GM18867 (cell line): ENCODE data around the gene IPPK.

Experiments
- ATAC-seq: cut with Tn5 transposase; IDR thresholded peaks from one replicate; pipeline ENCODE4 v1.9.1; 2021; ENCODE audit warnings: mild to moderate bottlenecking, moderate library complexity; ENCODE audit not compliant: unreplicated experiment

IPPK gene, protein sequence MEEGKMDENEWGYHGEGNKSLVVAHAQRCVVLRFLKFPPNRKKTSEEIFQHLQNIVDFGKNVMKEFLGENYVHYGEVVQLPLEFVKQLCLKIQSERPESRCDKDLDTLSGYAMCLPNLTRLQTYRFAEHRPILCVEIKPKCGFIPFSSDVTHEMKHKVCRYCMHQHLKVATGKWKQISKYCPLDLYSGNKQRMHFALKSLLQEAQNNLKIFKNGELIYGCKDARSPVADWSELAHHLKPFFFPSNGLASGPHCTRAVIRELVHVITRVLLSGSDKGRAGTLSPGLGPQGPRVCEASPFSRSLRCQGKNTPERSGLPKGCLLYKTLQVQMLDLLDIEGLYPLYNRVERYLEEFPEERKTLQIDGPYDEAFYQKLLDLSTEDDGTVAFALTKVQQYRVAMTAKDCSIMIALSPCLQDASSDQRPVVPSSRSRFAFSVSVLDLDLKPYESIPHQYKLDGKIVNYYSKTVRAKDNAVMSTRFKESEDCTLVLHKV

DNA sequence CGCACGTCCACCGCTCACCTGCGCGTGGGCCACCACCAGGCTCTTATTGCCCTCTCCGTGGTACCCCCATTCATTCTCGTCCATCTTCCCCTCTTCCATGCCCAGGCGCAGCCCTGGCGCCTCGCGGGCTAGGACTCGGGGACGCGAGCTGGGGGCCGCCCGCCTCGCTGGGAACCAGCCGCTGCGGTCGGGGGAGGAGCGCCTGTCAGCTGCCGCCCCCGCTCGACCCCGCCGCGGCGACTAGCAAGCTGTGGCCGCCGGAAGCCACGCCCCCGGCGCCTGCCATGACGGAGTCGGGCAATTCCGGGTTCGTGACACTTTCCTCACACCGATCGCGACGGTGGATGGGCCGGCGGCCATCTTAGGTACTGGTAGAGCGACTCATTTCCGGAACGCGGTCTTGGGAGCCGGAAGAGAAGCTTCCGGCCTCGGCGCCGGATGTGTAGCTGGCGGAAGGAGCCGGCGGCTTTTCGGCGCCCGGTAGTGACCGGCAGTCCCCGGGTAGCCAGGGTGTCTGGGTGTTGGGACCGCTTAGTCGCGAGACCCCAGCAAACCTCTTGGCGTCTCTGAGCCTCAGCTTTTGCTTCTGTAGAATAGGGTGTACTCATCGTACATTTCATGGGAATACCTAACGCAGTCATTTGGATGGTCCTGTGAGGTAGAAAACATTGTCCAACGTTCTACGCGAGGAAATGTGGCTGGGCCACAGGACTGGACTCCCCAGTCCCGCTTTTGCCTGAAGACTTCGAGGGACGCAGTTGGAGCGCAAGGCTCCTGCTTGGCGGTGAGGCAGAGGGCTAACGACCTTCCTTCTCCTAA lies at the start of gene IPPK:
IPPK (minus strand) TSS at position 242 of the 819 bp plus-strand sequence; CDS start at position 99, 143 bp downstream.
- peak; percentile 94 for ATAC-seq

DNA sequence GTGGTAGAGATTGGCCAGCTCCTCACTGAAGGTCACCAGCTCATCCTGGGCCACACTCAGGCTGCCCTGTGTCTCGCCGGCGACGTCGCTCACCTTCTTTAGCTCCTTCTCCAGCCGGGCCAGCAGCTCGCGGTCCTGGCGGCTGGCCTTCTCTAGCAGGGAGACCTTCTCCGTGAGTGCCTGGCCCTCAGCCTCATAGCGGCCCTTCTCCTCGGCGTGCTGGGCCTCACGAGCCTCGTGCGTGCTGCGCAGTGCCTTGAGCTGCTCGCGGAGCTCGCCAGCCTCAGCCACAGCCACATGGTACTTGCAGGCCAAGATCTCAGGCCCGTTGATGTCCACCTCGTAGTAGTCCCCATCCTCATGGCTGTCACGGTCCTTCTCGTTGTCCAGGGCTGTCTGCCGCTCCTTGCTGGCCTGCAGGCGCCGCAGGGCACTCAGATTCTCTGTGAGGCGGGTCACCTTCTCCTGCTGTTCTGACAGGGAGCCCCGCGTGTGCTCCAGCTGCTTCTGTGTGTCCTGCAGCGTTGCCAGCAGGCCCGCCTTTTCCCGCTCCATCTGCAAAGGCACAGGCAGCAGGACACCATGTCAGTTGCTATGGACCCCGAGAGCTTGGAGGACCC lies 49.2 kb upstream of the IPPK start:
- no peak for ATAC-seq

DNA sequence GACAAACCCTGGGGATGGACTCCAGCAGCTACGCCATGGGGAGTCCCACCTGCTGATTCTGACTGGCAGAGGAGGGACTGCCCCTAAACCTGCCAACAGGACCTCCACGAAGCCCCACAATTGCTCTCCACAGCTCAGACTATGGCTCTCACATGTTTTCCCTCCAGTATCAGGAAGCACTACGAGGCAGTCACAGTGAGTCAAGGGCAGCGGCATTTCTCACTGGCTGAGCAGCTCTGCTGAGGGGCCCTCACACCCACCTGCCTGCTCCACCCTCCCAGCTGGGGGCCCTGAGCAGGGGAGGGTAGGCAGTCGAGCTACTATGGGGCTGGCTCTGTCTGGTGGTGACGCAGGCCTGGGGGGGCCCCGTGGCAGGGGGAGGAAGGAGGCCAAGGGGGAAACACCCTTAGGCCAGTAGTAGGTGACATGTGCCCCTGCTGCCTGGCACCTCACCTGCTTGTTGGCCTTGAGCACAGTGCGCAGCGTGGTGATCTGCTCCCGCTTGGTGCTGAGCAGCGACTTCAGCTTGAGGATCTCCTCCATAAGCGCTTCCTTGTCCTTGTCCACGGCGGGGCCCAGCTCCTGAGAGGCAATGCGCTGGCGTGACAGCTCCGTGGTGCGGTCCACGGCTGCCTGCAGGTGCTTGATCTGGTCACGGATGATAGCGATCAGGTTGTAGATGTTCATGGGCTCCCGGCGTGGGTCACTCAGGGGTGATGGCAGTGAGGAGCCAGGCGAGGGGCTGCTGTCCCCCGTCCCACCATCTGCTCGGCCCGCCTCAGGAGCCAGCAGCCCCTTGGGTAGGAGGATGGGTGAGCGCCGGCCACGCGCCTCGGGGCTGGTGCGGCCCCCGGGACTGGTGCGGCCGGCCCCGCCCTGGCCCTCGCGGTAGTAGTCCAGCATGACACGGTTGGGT lies 48.4 kb upstream of the IPPK start:
- no peak for ATAC-seq

- ATAC-seq: peak; percentile 58
These were observed 47.5 kb upstream of the IPPK start for GRCh38 chr9:92717201-92718085.

- no peak for ATAC-seq
These were observed 46.6 kb upstream of the IPPK start for GRCh38 chr9:92716557-92716956.

- no peak for ATAC-seq
These were observed 45.7 kb upstream of the IPPK start for GRCh38 chr9:92715488-92716231.

DNA sequence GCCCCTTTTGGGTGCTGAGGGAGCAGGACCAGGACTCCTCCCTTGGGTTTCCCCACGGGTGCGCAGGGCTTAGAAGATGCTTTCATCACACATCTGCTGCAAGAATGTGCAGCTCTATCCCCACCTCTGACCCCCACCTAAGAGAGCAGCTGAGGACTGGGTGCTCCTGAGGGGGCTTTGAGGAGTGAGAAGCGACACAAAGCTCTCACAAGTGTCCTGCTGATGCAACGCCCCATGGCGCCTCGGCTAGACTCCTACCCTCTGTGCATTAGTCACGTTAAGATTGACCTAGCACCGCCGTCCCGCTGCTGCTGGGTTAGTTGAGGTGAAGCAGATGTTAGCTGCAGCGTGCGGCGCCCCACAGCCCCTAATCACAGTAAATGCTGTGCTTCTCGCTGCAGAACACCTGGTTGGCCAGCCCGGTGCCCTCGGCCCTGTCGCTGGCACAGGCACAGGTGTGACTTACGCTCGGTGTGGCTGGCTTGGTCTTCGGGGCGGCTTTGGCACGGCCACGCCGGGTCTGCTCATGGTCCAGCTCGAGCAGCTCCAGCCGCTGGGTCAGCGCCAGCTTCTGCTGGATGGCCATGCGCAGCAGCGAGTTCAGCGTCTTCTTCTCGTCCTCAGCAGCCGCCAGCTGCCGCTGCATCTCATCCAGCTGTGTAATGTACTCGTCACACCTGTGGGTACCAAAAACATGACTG lies 45.0 kb upstream of the IPPK start:
- no peak for ATAC-seq

GRCh38 chr9:92714016-92714415 lies 44.1 kb upstream of the IPPK start:
- ATAC-seq: no peak

DNA sequence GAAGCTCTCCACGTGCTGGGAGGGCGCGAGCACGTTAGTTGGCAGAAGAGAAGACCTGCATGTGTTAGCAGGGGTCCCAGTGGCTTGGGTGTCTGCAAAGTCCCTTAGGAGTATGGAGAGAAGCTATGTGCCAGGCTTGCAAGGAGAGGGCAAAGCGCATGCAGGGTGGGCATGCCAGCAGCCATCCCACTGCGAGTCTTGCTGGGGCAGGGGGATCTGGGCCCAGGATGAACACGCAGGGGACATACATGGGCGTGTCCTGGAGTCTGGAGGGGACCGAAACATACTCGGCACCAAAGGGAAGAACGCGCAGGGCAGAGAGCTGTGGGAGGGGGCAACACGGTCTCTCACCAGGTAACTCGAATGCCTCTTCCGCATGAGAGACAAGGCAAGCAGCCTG lies 43.6 kb upstream of the IPPK start:
- ATAC-seq: no peak

GRCh38 chr9:92712767-92713166 lies 42.8 kb upstream of the IPPK start:
- no peak for ATAC-seq

GRCh38 chr9:92711844-92712243 lies 41.9 kb upstream of the IPPK start:
- ATAC-seq: no peak

GRCh38 chr9:92711146-92711545 lies 41.2 kb upstream of the IPPK start:
- ATAC-seq: no peak

GRCh38 chr9:92710368-92710767 lies 40.4 kb upstream of the IPPK start:
- no peak for ATAC-seq

- ATAC-seq: no peak
These were observed 40.0 kb upstream of the IPPK start for GRCh38 chr9:92709954-92710353.

GRCh38 chr9:92709240-92709639 lies 39.3 kb upstream of the IPPK start:
- ATAC-seq: no peak

GRCh38 chr9:92707530-92707929 lies 37.6 kb upstream of the IPPK start:
- ATAC-seq: no peak

DNA sequence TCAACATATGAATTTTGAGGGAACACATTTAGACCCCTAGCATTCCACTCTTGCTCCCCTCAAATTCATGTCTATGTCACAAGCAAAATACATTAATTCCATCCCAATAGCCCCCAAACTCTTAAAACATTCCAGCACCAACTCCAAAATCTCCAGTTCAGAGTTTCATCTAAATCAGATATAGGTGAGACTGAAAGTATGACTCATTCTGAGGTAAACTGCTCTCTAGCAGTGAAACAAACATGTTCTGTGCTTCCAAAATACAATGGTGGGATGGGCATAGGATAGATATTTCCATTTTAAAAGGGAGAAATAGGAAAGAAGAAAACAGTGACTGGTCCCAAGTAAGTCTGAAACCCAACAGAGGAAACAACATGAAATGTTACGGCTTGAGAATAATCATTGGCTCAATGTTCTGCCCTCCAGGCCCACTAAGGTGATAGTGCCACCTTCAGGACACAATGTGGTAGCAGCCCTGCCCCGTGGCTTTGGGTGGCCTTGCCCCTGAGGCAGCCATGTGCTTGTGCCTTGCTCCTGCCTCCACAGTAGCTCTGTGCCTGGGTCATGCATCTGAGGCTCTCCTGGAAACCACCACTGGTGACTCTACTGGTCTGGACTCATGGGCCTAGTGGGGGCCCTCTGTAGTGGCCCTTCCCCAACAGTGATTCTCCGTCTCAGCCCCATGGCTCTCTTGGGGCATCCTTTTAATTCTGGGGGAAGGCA lies 36.4 kb upstream of the IPPK start:
- no peak for ATAC-seq
